Neural crest cell (in vitro differentiated cells): ENCODE results near the gene TENT4B. TPM values are rescaled to one million over a fixed set of nuclear protein-coding genes. Genes with fewer than 3 reads are reported as not detected.

Source experiments
- DNase-seq: peaks from one replicate; pipeline ENCODE4 v3.0.0; 2021; ENCODE audit warnings: low read depth, mixed read lengths, low spot score
- H3K27ac Mint-ChIP-seq: one replicate; pipeline ENCODE4 v1.8.0; 2021; ENCODE audit warnings: mild to moderate bottlenecking, mixed read lengths; ENCODE audit not compliant: unreplicated experiment
- H3K27me3 Mint-ChIP-seq: 2 replicates; pipeline ENCODE4 v1.8.0; 2021; ENCODE audit warnings: low read depth, mild to moderate bottlenecking, mixed read lengths
- H3K36me3 Mint-ChIP-seq: 2 replicates; pipeline ENCODE4 v1.8.0; 2021; ENCODE audit warnings: low read depth, mild to moderate bottlenecking, mixed read lengths
- H3K4me1 Mint-ChIP-seq: 2 replicates; pipeline ENCODE4 v1.8.0; 2021; ENCODE audit warnings: mixed read lengths
- H3K4me3 Mint-ChIP-seq: one replicate; pipeline ENCODE4 v1.8.0; 2021; ENCODE audit warnings: mild to moderate bottlenecking, mixed read lengths
- H3K9me3 Mint-ChIP-seq: 2 replicates; pipeline ENCODE4 v1.8.0; 2021; ENCODE audit warnings: mixed read lengths
- total RNA-seq: library from RNA; stranded (reverse); gene quantifications from 2 replicates; pipeline ENCODE4 v1.2.1, GENCODE V29; 2021
- TF ChIP-seq, protein P1 (sequence below): fragments of 200-600 bp; sonication (generic); conservative IDR thresholded peaks from 2 replicates; pipeline ENCODE4 v1.5.0; 2021; ENCODE audit warnings: antibody characterized with exemption, mild to moderate bottlenecking

Gene TENT4B
- total RNA-seq, 1 donor from 2014 or later = 12.5 TPM

- Mint-ChIP-seq H3K27me3 (peaks cover 4% of the 10 kb centered on the region), H3K4me3 (no peak overlapping the region), H3K36me3 (no peaks in the 10 kb centered on the region), H3K4me1 (peaks cover 27% of the 10 kb centered on the region), H3K9me3 (no peaks in the 10 kb centered on the region), H3K27ac (peak overlapping the region; percentile 43)
- DNase-seq = no peak
- TF ChIP-seq, protein P1, sequence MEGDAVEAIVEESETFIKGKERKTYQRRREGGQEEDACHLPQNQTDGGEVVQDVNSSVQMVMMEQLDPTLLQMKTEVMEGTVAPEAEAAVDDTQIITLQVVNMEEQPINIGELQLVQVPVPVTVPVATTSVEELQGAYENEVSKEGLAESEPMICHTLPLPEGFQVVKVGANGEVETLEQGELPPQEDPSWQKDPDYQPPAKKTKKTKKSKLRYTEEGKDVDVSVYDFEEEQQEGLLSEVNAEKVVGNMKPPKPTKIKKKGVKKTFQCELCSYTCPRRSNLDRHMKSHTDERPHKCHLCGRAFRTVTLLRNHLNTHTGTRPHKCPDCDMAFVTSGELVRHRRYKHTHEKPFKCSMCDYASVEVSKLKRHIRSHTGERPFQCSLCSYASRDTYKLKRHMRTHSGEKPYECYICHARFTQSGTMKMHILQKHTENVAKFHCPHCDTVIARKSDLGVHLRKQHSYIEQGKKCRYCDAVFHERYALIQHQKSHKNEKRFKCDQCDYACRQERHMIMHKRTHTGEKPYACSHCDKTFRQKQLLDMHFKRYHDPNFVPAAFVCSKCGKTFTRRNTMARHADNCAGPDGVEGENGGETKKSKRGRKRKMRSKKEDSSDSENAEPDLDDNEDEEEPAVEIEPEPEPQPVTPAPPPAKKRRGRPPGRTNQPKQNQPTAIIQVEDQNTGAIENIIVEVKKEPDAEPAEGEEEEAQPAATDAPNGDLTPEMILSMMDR = no peak
Measured at GRCh38 chr16:50269769-50270509, 116.8 kb downstream of the TENT4B start.

GRCh38 chr16:50270510-50271147 lies 117.5 kb downstream of the TENT4B start:
- H3K4me3 Mint-ChIP-seq = no peak overlapping the region
- no peak for DNase-seq
- no peaks in the 10 kb centered on the region for H3K27me3 Mint-ChIP-seq
- H3K4me1 Mint-ChIP-seq = peaks cover 24% of the 10 kb centered on the region
- TF ChIP-seq, protein P1 = no peak
- no peak overlapping the region for H3K27ac Mint-ChIP-seq
- H3K9me3 Mint-ChIP-seq = no peaks in the 10 kb centered on the region
- no peaks in the 10 kb centered on the region for H3K36me3 Mint-ChIP-seq

DNA sequence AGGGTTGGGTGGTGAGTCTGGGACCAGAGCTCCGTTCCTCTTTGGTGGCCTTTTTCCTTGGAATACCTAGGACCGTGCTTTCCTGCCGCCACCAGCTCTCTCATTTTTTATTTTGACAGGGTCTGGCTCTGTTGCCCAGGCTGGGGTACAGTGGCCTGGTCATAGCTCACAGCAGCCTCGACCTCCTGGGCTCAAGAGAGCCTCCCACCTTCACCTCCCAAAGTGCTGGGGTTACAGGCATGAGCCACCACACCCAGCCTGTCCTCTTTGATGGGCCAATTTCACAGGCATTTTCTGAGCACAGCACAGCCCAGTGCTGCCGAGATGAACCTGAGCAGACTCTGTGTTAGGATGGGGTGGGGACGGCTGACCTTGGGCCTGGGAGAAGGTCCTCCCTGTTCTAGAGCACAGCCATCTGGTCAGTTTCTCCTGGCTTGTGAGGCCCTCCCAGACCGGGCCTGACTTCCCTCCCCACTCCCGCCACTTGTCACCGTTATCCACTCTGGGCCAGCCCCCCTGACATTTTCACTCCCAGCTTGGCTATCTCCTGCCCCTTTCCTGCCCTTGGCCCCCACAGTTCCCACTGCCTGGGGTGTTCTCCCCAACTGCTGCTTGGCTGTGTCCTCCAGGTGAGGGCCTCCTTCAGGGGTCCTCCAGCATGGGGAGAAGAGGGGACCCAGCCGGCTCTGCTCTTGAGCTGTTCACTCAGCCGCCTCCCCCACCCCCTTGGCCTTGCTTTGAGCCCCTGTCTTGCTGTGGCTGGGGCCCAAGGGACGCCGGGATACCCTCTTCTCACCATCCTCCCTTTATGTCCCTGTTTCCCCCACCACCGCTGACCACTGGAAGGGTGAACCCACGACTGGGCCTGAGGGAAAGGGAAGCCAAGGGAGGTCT lies 118.3 kb downstream of the TENT4B start:
- Mint-ChIP-seq H3K4me1 (peaks cover 23% of the 10 kb centered on the region), H3K4me3 (no peak overlapping the region), H3K27ac (no peak overlapping the region), H3K9me3 (no peaks in the 10 kb centered on the region), H3K27me3 (no peaks in the 10 kb centered on the region), H3K36me3 (no peaks in the 10 kb centered on the region)
- DNase-seq = no peak
- TF ChIP-seq, protein P1 = no peak

DNA sequence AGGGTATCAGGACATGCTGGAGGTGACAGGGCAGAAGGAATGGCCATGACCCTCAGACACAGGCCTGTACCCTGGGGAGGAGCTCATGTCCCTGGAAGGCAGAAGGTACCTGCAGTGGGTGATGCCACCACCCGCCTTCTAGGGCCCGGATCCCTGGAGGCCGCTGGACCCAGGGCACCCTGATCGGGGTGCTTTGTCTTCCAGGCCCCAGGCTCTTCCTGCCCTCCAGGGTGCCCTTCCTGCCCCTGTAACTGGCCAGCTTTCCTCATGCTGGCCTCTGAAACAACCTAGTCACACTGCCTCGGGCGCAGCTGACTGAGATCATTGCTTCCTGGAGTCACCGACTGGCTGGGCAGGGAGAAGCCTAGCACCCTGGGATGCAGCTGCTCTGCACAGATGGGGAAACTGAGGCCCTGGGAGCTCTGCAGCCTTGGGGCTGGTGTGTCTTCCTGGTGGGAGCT lies 119.0 kb downstream of the TENT4B start:
- TF ChIP-seq, protein P1 = no peak
- Mint-ChIP-seq H3K9me3 (no peaks in the 10 kb centered on the region), H3K27ac (no peak overlapping the region)

GRCh38 chr16:50272687-50273381 lies 119.7 kb downstream of the TENT4B start:
- H3K27me3 Mint-ChIP-seq = no peaks in the 10 kb centered on the region

More for the DNA sequence above, 119.0 kb downstream of the TENT4B start:
- Mint-ChIP-seq H3K36me3 (no peaks in the 10 kb centered on the region), H3K4me3 (no peak overlapping the region), H3K4me1 (peaks cover 16% of the 10 kb centered on the region), H3K27me3 (no peaks in the 10 kb centered on the region)
- DNase-seq = no peak

More at GRCh38 chr16:50272687-50273381, 119.7 kb downstream of the TENT4B start:
- TF ChIP-seq, protein P1 = no peak
- Mint-ChIP-seq H3K4me1 (peaks cover 10% of the 10 kb centered on the region), H3K36me3 (no peaks in the 10 kb centered on the region), H3K27ac (peak overlapping the region; percentile 87), H3K4me3 (no peak overlapping the region), H3K9me3 (no peaks in the 10 kb centered on the region)
- DNase-seq = no peak
